ENCODE results near the gene GNB3. TPM values are rescaled to one million over a fixed set of nuclear protein-coding genes. Genes with fewer than 3 reads are reported as not detected.

The GNB3 gene
- polyA plus RNA-seq, 1 experiment, result 5.3 TPM

DNA sequence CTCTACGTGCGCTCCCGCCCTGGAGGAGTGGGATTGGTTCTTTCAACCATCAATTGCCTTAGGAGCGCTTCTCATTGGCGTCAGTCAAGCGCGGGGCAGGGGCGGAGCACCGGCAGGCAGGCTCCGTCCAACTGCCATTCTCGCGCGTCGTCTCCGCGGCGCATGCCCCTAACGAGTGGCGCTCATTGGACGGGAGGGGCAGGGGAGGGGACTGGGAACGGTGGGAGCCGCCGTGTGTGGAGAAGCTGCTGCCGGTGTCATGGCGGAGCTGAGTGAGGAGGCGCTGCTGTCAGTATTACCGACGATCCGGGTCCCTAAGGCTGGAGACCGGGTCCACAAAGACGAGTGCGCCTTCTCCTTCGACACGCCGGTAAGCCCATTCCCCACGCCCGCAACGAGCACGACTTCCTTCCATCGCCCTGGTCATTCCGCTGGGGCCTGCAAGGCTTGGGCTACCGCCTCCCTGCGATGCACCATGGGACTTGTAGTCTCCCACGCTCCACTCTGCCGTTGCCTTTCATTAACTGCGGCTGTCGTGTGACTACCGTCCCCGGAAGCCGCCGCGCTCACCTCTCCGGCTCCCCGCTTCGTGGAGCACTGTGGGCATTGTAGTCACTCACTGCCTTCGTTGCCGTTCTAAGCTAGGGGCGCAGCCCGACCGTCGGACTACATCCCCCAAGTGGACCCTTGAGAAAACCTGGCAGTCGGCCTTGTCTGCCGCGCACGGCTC lies 11.4 kb downstream of the GNB3 start, which contains the start of gene USP5:
USP5 (plus strand) TSS at position 230 of the 730 bp plus-strand sequence; CDS start at position 260, 30 bp downstream.
- TF ChIP-seq, protein P1, sequence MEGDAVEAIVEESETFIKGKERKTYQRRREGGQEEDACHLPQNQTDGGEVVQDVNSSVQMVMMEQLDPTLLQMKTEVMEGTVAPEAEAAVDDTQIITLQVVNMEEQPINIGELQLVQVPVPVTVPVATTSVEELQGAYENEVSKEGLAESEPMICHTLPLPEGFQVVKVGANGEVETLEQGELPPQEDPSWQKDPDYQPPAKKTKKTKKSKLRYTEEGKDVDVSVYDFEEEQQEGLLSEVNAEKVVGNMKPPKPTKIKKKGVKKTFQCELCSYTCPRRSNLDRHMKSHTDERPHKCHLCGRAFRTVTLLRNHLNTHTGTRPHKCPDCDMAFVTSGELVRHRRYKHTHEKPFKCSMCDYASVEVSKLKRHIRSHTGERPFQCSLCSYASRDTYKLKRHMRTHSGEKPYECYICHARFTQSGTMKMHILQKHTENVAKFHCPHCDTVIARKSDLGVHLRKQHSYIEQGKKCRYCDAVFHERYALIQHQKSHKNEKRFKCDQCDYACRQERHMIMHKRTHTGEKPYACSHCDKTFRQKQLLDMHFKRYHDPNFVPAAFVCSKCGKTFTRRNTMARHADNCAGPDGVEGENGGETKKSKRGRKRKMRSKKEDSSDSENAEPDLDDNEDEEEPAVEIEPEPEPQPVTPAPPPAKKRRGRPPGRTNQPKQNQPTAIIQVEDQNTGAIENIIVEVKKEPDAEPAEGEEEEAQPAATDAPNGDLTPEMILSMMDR (IDR thresholded peaks at IDR 0.05; ENCODE audit: insufficient read depth, low read depth, low read length), result 0 out of 2 replicates have a peak, but pooled peaks have one; percentile 3
- no peaks in the 10 kb centered on the region for H3K27me3 ChIP-seq (ENCODE audit: control insufficient read depth, insufficient read depth, low read length)
- ChIA-PET POLR2A (interaction anchor here (0.8 to 2.9 kb wide), 7 partner anchors 15 to 100 kb away, joined by 3 to 34 read pairs (median 5); partner anchors contain the start of genes SPSB2 and TPI1), CTCF (interaction anchor here (0.7 to 12.2 kb wide), 11 partner anchors 9 to 166 kb away, joined by 3 to 112 read pairs (median 5); partner anchors contain the start of genes GNB3, LPCAT3, MLF2 and P3H3)
- peaks cover 9% of the 10 kb centered on the region for H3K36me3 ChIP-seq (ENCODE audit: control insufficient read depth, insufficient read depth, low read length)
- DNase-seq (ENCODE audit: low read depth), result peak; percentile 99
- H3K4me3 ChIP-seq (ENCODE audit: low read depth, low read length), result peak within 1 kb of the TSS; percentile 78

DNA sequence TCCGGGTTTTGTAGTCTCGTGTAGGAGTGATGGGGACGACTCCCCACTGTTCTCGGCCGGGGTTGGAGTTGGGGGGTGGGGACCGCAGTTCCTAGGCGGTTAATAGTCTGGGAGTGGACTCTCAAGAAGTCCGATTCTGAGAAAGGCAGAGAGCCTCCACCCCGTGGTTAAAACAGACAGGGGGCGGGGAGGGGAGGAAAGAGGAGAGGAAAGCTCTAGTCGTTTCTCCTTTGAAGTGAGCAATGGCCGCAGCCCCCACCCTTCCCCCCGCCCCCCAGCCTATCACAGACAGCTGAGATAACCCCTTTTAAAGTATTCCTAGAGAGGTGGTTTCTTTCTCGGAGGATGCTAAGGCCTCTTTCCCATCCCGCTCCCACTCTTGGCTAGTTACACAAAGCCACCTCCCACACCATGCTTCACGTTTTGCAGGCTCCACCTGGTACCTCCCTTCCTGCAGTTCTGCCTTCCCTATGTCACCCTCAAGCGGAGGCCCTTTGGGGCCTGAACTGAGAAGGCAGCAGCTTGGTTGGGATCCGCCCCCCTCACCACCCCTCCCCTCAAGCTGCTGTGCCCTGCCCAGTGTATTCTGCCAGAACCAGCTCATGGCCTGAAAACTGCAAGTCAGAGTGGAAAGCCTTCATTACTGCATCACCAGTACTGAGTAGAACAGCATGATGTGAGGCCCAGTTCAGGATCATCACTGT lies 12.1 kb downstream of the GNB3 start:
- ChIA-PET POLR2A (interaction anchor here (0.8 to 2.9 kb wide), 5 partner anchors 15 to 100 kb away, joined by 3 to 34 read pairs (median 6); partner anchors contain the start of genes SPSB2 and TPI1), CTCF (interaction anchor here (0.6 to 12.2 kb wide), 10 partner anchors 9 to 1266 kb away, joined by 3 to 112 read pairs (median 6); partner anchors contain the start of genes GNB3, MLF2, P3H3 and SPSB2)
- TF ChIP-seq, protein P1 (IDR thresholded peaks at IDR 0.05; ENCODE audit: insufficient read depth, low read depth, low read length), result no peak
- H3K27me3 ChIP-seq (ENCODE audit: control insufficient read depth, insufficient read depth, low read length), result no peaks in the 10 kb centered on the region
- no peak for DNase-seq (ENCODE audit: low read depth)
- peak overlapping the region; percentile 78 for H3K4me3 ChIP-seq (ENCODE audit: low read depth, low read length)
- H3K36me3 ChIP-seq (ENCODE audit: control insufficient read depth, insufficient read depth, low read length), result peaks cover 14% of the 10 kb centered on the region

DNA sequence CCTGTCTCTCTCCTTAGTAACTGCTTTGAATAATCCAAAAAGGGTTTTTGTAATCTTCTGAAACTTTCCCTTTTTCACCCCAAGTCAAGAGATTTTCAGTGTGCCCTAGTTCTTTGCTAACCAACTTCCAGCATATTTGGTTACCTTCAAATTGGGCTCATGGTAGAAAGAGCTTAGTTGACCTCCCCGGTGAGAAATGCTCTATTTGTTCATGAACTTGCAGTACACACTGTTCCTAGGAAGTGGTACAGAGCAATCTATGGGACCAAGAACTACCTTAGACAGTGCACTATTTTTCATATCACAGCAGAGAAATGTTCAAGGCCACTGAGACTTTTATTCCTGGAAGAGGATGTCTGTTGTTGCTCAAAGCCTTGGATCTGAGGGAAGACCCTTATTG lies 12.9 kb downstream of the GNB3 start:
- peaks cover 18% of the 10 kb centered on the region for H3K36me3 ChIP-seq (ENCODE audit: control insufficient read depth, insufficient read depth, low read length)
- ChIA-PET POLR2A (interaction anchor here (1.2 to 2.9 kb wide), 3 partner anchors 14 to 101 kb away, joined by 5 to 34 read pairs (median 6); partner anchors contain the start of gene TPI1), CTCF (interaction anchor here (0.6 to 12.2 kb wide), 9 partner anchors 8 to 1267 kb away, joined by 3 to 112 read pairs (median 8); partner anchors contain the start of genes GNB3, P3H3, SPSB2 and TPI1)
- H3K4me3 ChIP-seq (ENCODE audit: low read depth, low read length), result no peak overlapping the region
- no peaks in the 10 kb centered on the region for H3K27me3 ChIP-seq (ENCODE audit: control insufficient read depth, insufficient read depth, low read length)
- TF ChIP-seq, protein P1 (IDR thresholded peaks at IDR 0.05; ENCODE audit: insufficient read depth, low read depth, low read length), result no peak
- DNase-seq (ENCODE audit: low read depth), result no peak

DNA sequence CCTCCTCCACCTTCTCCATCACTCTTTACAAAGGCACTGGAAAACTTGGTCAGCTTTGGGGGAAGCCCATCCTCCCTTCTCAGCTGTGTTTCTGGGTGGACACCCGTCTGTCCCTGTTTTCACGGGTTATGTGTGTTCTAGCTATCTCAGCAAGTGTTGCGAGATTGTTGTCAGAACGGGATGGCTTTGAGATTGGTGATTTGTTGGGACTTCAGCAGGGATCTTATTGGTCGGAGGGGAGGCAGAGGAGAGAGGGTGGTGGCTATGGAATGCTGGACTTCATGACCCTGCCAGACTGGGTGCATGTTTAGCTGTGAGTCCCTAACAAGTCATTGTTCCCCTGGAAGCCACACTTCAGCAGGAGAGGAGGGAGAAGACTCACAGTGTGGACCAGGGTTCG lies 13.3 kb downstream of the GNB3 start:
- ChIA-PET POLR2A (no interaction called here), CTCF (interaction anchor here (0.6 to 12.2 kb wide), 5 partner anchors 15 to 37 kb away, joined by 3 to 112 read pairs (median 16); partner anchors contain the start of genes GNB3, SPSB2 and TPI1)
- DNase-seq (ENCODE audit: low read depth), result no peak
- no peaks in the 10 kb centered on the region for H3K27me3 ChIP-seq (ENCODE audit: control insufficient read depth, insufficient read depth, low read length)
- peaks cover 22% of the 10 kb centered on the region for H3K36me3 ChIP-seq (ENCODE audit: control insufficient read depth, insufficient read depth, low read length)
- no peak overlapping the region for H3K4me3 ChIP-seq (ENCODE audit: low read depth, low read length)
- TF ChIP-seq, protein P1 (IDR thresholded peaks at IDR 0.05; ENCODE audit: insufficient read depth, low read depth, low read length), result no peak
